Caco-2 (cell line): Measurements from ENCODE around the gene ST6GAL1. TPM values are rescaled to one million over a fixed set of nuclear protein-coding genes. Genes with fewer than 3 reads are reported as not detected.
"Not testable (repeated sequence)": the region's sequence is repeated elsewhere in the genome, so short reads cannot be mapped to it uniquely, and the experiment has no call there.

Source experiments
- BruUV-seq: library from RNA; stranded (reverse); fragments of 400-500 nt; replicated peaks from 2 replicates; lab custom pipeline; 2021; lab: Mats Ljungman, UMichigan
- CTCF ChIA-PET: fragments of 300-600 bp; sonication (Branson Sonifier 250); formaldehyde crosslinking; loops from one replicate; lab custom pipeline; 2022; ENCODE audit warnings: antibody characterized with exemption; lab: Charles Lee
- POLR2A ChIA-PET: fragments of 300-600 bp; sonication (Branson Sonifier 250); formaldehyde crosslinking; loops from one replicate; lab custom pipeline; 2022; ENCODE audit warnings: antibody characterized with exemption; lab: Charles Lee
- DNase-seq, 2 experiments: peaks; one replicate each; pipeline versions ENCODE4 v3.0.0 to v3.0.0-alpha.2; 2020 to 2022
- H3K27me3 ChIP-seq: replicated peaks from 2 replicates; pipeline ENCODE4 v1.6.0; 2011; ENCODE audit warnings: low read length; ENCODE audit not compliant: control insufficient read depth, insufficient read depth
- H3K36me3 ChIP-seq: 2 replicates; pipeline ENCODE4 v1.5.1; 2011; ENCODE audit warnings: low read length; ENCODE audit not compliant: control insufficient read depth, insufficient read depth
- H3K4me1 ChIP-seq: fragments of 250-450 bp; sonication (Bioruptor Pico); 2 replicates; pipeline ENCODE4 v1.5.1; 2020; ENCODE audit warnings: mild to moderate bottlenecking
- H3K4me3 ChIP-seq: 2 replicates; pipeline ENCODE4 v1.5.1; 2011; ENCODE audit warnings: low read depth, mild to moderate bottlenecking, control low read depth, low read length
- H3K9me3 ChIP-seq: fragments of 250-450 bp; sonication (Bioruptor Pico); 2 replicates; pipeline ENCODE4 v1.5.1; 2020; ENCODE audit warnings: mild to moderate bottlenecking, moderate library complexity
- H3K27ac Mint-ChIP-seq: one replicate; pipeline ENCODE4 v1.8.0; 2022; ENCODE audit warnings: mixed read lengths; ENCODE audit not compliant: unreplicated experiment
- H3K27me3 Mint-ChIP-seq: one replicate; pipeline ENCODE4 v1.8.0; 2022; ENCODE audit warnings: mixed read lengths; ENCODE audit not compliant: insufficient read depth, unreplicated experiment
- H3K36me3 Mint-ChIP-seq: one replicate; pipeline ENCODE4 v1.8.0; 2022; ENCODE audit warnings: mild to moderate bottlenecking, mixed read lengths; ENCODE audit not compliant: insufficient read depth, unreplicated experiment
- H3K4me1 Mint-ChIP-seq: one replicate; pipeline ENCODE4 v1.8.0; 2022; ENCODE audit warnings: low read depth, mixed read lengths; ENCODE audit not compliant: unreplicated experiment
- H3K4me3 Mint-ChIP-seq: one replicate; pipeline ENCODE4 v1.8.0; 2022; ENCODE audit warnings: mild to moderate bottlenecking, moderate library complexity, mixed read lengths; ENCODE audit not compliant: unreplicated experiment
- H3K9me3 Mint-ChIP-seq: one replicate; pipeline ENCODE4 v1.8.0; 2022; ENCODE audit warnings: mixed read lengths; ENCODE audit not compliant: unreplicated experiment
- CTCF ChIP-seq, 2 experiments: fragments of 200-600 bp in 1 of 2; IDR thresholded peaks; 1 replicate in 1 of 2; 2 replicates in 1 of 2; pipeline versions ENCODE4 v1.5.1 to v1.8.0; 2011 to 2022; ENCODE audit warnings: antibody characterized with exemption in 1 of 2, control low read depth in 1 of 2, inconsistent platforms in 1 of 2, low read depth in 1 of 2, low read length in 1 of 2, mild to moderate bottlenecking in 1 of 2, moderate library complexity in 1 of 2; ENCODE audit not compliant: insufficient read depth in 1 of 2, severe bottlenecking in 1 of 2, unreplicated experiment in 1 of 2
- intact Hi-C: fragments of 100-400 bp; cut with micrococcal nuclease; formaldehyde crosslinking; loops from one replicate; pipeline ENCODE4 v1.10.0; 2022; ENCODE audit not compliant: unreplicated experiment
- total RNA-seq: library from RNA; stranded (reverse); gene quantifications from 2 replicates; pipeline ENCODE4 v1.2.3, GENCODE V29; 2022

Gene ST6GAL1
- total RNA-seq, 1 experiment from 2014 or later = 34.6 TPM

- H3K27me3 ChIP-seq = no peaks in the 10 kb centered on the region
- H3K36me3 ChIP-seq = no peaks in the 10 kb centered on the region; the same call in 1 of the 2 replicates
- no peak for DNase-seq
- POLR2A ChIA-PET = no interaction called here
- H3K9me3 ChIP-seq = no peaks in the 10 kb centered on the region
- Mint-ChIP-seq H3K36me3 (no peaks in the 10 kb centered on the region), H3K27me3 (no peaks in the 10 kb centered on the region), H3K9me3 (no peaks in the 10 kb centered on the region), H3K4me3 (no peak overlapping the region), H3K27ac (no peak overlapping the region), H3K4me1 (no peaks in the 10 kb centered on the region)
- no TSS peak for BruUV-seq
- CTCF ChIA-PET = no interaction called here
- intact Hi-C loops = no loop called here
- TF ChIP-seq CTCF (IDR thresholded peaks at IDR 0.05; ENCODE audit: insufficient read depth in 1 of 2, low read depth in 1 of 2, low read length in 1 of 2, severe bottlenecking in 1 of 2, unreplicated experiment in 1 of 2) = no peak
- H3K4me1 ChIP-seq = no peaks in the 10 kb centered on the region
- no peak overlapping the region for H3K4me3 ChIP-seq
These were observed 60.6 kb downstream of the ST6GAL1 start for GRCh38 chr3:186990878-186991308.

- no peak for DNase-seq
- BruUV-seq = no TSS peak
- Mint-ChIP-seq H3K9me3 (no peaks in the 10 kb centered on the region), H3K4me3 (no peak overlapping the region), H3K36me3 (no peaks in the 10 kb centered on the region), H3K4me1 (no peaks in the 10 kb centered on the region), H3K27me3 (no peaks in the 10 kb centered on the region), H3K27ac (no peak overlapping the region)
- ChIA-PET POLR2A (no interaction called here), CTCF (no interaction called here)
- Histone ChIP-seq H3K4me1 (no peaks in the 10 kb centered on the region), H3K4me3 (no peak overlapping the region), H3K36me3 (no peaks in the 10 kb centered on the region; the same call in 1 of the 2 replicates), H3K27me3 (no peaks in the 10 kb centered on the region), H3K9me3 (no peaks in the 10 kb centered on the region)
- intact Hi-C loops = no loop called here
- TF ChIP-seq CTCF (IDR thresholded peaks at IDR 0.05; ENCODE audit: insufficient read depth in 1 of 2, low read depth in 1 of 2, low read length in 1 of 2, severe bottlenecking in 1 of 2, unreplicated experiment in 1 of 2) = no peak
These were observed 61.1 kb downstream of the ST6GAL1 start for GRCh38 chr3:186991470-186991869.

GRCh38 chr3:186992096-186992495 is 61.8 kb downstream of the ST6GAL1 start:
- H3K27ac Mint-ChIP-seq, H3K4me1 Mint-ChIP-seq, H3K4me1 ChIP-seq, H3K27me3 Mint-ChIP-seq, POLR2A ChIA-PET, BruUV-seq, H3K9me3 ChIP-seq, CTCF ChIA-PET, H3K9me3 Mint-ChIP-seq, H3K27me3 ChIP-seq, H3K4me3 ChIP-seq, H3K4me3 Mint-ChIP-seq, DNase-seq, intact Hi-C loops, H3K36me3 ChIP-seq, H3K36me3 Mint-ChIP-seq: not testable (repeated sequence)
